Activated T-cell treated with anti-CD3 and anti-CD28 coated beads, Interleukin-2, amount 50 U/mL, for 72 hours (primary cell): ENCODE data around the gene SCAND1. TPM values are rescaled to one million over a fixed set of nuclear protein-coding genes. Genes with fewer than 3 reads are reported as not detected.
"Not testable (repeated sequence)": the region's sequence is repeated elsewhere in the genome, so short reads cannot be mapped to it uniquely, and the experiment has no call there.

Source experiments
- ATAC-seq, 2 donors: fragments of 150-1000 bp; cut with Tn5 transposase; replicated peaks in 1 of 2; 2 replicates each; pipeline ENCODE4 v1.10.0; 2021; ENCODE audit warnings: moderate library complexity in 2 of 2, mild to moderate bottlenecking in 1 of 2
- DNase-seq, 2 donors: peaks; one replicate each; pipeline ENCODE4 v3.0.0; 2021 to 2022; ENCODE audit warnings: mixed read lengths in 1 of 2
- H3K27ac Mint-ChIP-seq: one replicate; pipeline ENCODE4 v1.8.0; 2022; ENCODE audit warnings: mild to moderate bottlenecking, moderate library complexity, mixed read lengths
- H3K27me3 Mint-ChIP-seq: one replicate; pipeline ENCODE4 v1.8.0; 2022; ENCODE audit warnings: low read depth, mixed read lengths
- H3K36me3 Mint-ChIP-seq, 2 donors: one replicate each; pipeline ENCODE4 v1.8.0; 2022; ENCODE audit warnings: mixed read lengths in 2 of 2, mild to moderate bottlenecking in 1 of 2; ENCODE audit not compliant: insufficient read depth in 2 of 2
- H3K4me1 Mint-ChIP-seq: one replicate; pipeline ENCODE4 v1.8.0; 2022; ENCODE audit warnings: low read depth, mixed read lengths
- H3K4me3 Mint-ChIP-seq, 2 donors: one replicate each; pipeline ENCODE4 v1.8.0; 2022; ENCODE audit warnings: mild to moderate bottlenecking in 2 of 2, mixed read lengths in 2 of 2, moderate library complexity in 2 of 2
- H3K9me3 Mint-ChIP-seq, 2 donors: one replicate each; pipeline ENCODE4 v1.8.0; 2022; ENCODE audit warnings: mixed read lengths in 2 of 2
- total RNA-seq, 2 donors: library from RNA; stranded (reverse); gene quantifications; one replicate each; pipeline ENCODE4 v1.2.3, GENCODE V29; 2022

The SCAND1 gene
- total RNA-seq, 2 donors from 2014 or later: 31.7 to 38.2 TPM

DNA sequence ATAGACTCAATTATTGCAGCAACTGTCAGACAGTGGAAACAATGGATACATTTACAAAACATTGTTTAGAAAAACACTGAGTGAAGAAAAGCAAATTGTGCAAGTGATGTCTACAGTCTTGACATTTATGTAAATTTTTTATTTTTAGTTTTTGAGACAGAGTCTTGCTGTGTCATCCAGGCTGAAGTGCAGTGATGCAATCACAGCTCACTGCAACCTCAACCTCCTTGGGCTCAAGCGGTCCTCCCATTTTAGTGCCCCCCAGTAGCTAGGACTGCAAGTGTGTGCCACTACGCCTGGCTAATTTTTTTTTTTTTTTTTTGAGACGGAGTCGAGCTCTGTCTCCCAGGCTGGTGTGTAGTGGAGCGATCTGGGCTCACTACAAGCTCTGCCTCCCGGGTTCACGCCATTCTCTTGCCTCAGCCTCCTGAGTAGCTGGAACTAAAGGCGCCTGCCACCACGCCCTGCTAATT lies 23.8 kb upstream of the SCAND1 start:
- no peak overlapping the region for H3K27ac Mint-ChIP-seq
- DNase-seq: no peak

DNA sequence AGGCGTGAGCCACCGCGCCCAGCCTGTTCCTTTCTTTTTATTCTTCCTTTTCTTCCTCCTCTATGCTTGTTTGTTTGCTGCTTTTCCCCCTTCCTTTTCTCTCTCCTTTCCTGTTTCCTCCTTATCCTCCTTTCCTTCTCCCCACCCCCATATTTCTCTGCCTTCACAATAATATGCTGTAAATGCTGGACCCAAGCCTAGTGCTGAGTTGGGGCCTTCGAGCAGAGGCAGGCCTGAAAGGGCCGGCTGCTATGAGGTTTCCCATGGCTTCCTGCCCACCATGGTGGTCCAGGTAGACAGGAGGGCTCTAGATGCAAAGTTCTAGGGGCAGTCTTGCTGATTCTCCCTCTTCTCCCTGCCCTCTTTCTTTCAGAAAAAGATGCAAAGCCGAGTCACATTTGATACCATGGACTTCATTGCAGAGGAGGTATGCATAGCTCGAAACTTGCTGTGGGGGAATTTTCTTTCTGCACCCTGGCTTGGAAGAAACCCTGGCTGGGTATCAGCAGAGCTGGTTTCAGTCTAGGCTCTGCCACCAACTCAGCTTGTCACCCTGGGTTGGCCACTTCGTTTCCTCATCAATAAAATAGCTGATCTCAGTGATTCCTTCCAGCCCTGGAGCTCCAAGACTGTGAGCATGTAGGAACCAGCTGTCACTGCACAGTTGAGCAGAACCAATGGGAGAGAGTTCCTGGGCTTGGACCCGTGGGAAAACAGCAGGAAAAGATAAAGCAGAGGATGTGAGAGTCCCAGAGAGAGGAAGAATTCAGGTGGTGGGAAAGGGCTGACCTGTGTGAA lies 21.5 kb upstream of the SCAND1 start:
- Mint-ChIP-seq H3K9me3 (no peaks in the 10 kb centered on the region), H3K27me3 (no peaks in the 10 kb centered on the region), H3K4me3 (no peak overlapping the region), H3K27ac (no peak overlapping the region), H3K4me1 (no peaks in the 10 kb centered on the region), H3K36me3 (no peaks in the 10 kb centered on the region)
- no peak for DNase-seq
- ATAC-seq: no peak

More for the DNA sequence above, 23.8 kb upstream of the SCAND1 start:
- no peak for ATAC-seq
- no peaks in the 10 kb centered on the region for H3K4me1 Mint-ChIP-seq
- no peak overlapping the region for H3K4me3 Mint-ChIP-seq
- no peaks in the 10 kb centered on the region for H3K27me3 Mint-ChIP-seq
- H3K9me3 Mint-ChIP-seq: no peaks in the 10 kb centered on the region
- no peaks in the 10 kb centered on the region for H3K36me3 Mint-ChIP-seq

DNA sequence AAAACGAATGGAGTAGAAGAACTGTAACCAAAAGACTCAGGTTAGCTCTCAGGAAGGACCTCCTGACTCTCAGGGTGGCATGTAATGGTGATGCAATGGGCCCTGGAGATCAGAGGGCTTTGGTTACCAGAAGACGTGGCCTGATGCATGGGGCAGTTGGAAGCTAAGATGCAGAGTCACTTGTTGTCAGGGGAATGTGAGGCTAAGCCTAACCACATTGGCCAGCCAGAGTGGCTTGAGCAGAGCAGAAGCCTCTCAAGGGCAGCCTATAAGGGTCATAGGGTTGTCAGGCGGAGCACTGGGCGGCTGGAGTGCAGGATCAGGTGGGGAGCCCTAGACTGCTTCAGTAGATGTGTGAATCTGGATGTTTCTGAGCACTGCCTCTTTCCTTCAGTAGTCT lies 20.0 kb upstream of the SCAND1 start:
- Mint-ChIP-seq H3K27me3 (no peaks in the 10 kb centered on the region), H3K36me3 (no peaks in the 10 kb centered on the region), H3K4me3 (no peak overlapping the region), H3K4me1 (no peaks in the 10 kb centered on the region), H3K9me3 (no peaks in the 10 kb centered on the region), H3K27ac (no peak overlapping the region)
- DNase-seq: no peak
- no peak for ATAC-seq

DNA sequence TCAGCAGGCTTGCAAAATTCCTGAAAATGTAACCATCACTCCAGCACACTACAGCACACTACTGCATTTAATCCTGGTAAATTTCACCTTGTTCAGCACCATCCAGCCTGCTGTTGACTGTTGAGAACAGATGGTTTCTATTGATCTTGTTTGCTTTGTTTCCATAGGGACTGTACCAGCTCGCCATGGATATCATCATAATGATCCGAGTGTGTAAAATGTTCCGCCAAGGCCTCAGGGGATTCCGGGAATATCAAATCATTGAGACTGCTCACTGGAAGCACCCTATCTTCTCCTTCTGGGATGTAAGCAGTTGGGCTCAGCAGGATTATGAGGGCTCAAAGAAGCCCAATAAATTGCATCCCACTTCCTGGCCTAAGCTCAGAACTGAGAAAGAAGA lies 18.2 kb upstream of the SCAND1 start:
- Mint-ChIP-seq H3K27me3 (no peaks in the 10 kb centered on the region), H3K9me3 (no peaks in the 10 kb centered on the region), H3K4me3 (no peak overlapping the region), H3K36me3 (no peaks in the 10 kb centered on the region), H3K27ac (no peak overlapping the region), H3K4me1 (no peaks in the 10 kb centered on the region)
- ATAC-seq (no peak), DNase-seq (no peak)

DNA sequence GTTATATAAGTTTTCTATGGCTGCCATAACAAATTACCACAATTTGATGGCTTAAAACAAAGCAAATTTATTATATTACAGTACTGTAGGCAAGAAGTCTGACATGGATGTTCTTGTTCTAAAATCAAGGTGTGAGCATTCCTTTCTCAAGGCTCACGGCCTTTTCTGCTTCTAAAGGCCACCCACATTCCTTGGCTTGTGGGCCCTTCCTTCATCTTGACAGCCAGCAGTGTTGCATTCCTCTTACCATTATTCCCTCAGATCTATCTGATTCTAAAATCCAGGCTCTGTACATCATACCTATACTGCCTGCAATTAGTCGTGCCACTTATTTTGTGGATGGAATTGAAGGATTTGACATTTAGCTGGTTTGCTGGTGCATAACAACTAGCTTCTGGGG lies 17.7 kb upstream of the SCAND1 start:
- DNase-seq (no peak), ATAC-seq (no peak)
- H3K27ac Mint-ChIP-seq: no peak overlapping the region
- no peaks in the 10 kb centered on the region for H3K27me3 Mint-ChIP-seq
- no peak overlapping the region for H3K4me3 Mint-ChIP-seq
- no peaks in the 10 kb centered on the region for H3K9me3 Mint-ChIP-seq
- H3K36me3 Mint-ChIP-seq: no peaks in the 10 kb centered on the region
- H3K4me1 Mint-ChIP-seq: peaks cover under 1% of the 10 kb centered on the region

DNA sequence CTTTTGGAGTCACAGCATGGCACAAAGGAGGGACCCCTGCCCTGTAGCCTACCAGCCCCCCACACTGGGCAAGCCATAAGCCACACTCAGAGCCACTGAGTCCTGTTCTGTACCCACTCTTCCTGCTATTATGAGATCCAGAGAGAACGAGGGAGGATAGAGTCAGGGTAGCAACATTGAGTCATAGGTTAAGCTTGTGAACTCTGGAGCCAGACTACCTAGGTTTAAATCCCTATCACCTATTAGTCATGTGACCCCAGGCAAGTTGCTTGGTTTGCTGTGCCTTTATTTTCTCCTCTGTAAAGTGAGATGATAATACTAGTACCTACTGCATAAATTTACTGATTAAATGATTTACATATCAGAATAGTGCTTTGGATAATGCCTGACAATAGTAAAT lies 14.6 kb upstream of the SCAND1 start:
- peaks cover 5% of the 10 kb centered on the region for H3K4me1 Mint-ChIP-seq
- H3K36me3 Mint-ChIP-seq: no peaks in the 10 kb centered on the region
- H3K9me3 Mint-ChIP-seq: no peaks in the 10 kb centered on the region
- no peaks in the 10 kb centered on the region for H3K27me3 Mint-ChIP-seq
- DNase-seq: no peak
- H3K27ac Mint-ChIP-seq: no peak overlapping the region
- ATAC-seq: no peak
- no peak overlapping the region for H3K4me3 Mint-ChIP-seq

DNA sequence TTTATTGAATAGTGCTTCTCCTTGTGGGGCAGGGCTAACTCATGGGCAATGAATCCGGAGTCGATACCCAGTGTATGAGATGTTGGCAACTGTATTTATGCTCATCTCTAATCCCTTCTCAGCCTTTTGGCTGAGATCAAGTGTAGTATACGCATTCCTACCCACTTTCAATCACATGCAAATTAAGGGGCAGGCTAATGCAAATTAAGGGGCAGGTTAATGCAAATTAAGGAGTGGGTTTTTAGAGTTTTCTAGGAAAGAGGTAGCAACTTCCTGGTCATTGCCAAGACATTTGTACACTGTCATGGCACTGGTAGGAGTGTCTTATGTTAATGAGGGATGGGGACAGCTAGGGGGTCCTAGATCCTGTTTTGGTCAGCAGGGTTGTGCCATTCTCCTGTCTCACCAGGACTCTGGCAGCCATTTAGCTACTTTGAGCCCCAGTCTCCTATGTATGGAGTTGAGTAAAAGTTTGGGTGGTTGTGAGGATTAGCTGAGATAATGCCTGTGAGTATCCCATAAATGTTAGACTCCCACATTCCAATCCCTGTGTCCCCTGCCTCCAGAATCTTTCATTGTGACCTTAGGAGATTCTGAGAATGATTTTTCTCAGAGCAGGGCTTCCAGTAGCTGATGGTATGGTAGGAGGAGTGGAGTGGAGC lies 13.8 kb upstream of the SCAND1 start, which contains the start of gene CNBD2:
Gene CNBD2 (plus strand): TSS at position 612 of the 662 bp plus-strand sequence. CDS start 173 bp downstream, outside the sequence.
- H3K4me1 Mint-ChIP-seq: peaks cover 5% of the 10 kb centered on the region

DNA sequence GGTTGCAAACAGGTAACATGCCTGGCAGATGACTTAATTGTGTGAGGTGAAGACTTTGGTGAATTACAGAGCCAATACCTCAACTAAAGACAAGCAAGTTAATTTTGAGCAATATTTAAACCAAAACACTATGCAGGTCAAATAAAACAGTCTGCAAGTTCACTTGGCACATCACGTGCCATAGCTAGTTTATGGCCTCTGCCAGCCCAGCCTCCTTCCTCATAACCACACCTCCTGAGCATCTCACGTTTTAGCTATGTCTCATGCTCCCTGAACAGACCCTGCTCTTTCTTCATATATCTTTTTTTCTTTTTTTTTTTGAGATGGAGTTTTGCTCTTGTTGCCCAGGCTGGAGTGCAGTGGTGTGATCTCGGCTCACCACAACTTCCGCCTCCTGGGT lies 9.6 kb upstream of the SCAND1 start:
- no peak overlapping the region for H3K4me3 Mint-ChIP-seq
- peaks cover 5% of the 10 kb centered on the region for H3K4me1 Mint-ChIP-seq
- no peaks in the 10 kb centered on the region for H3K27me3 Mint-ChIP-seq
- no peak for ATAC-seq
- peaks cover 2 to 4% of the 10 kb centered on the region in 2 donors for H3K9me3 Mint-ChIP-seq
- DNase-seq: no peak
- H3K27ac Mint-ChIP-seq: no peak overlapping the region
- peaks cover 2 to 4% of the 10 kb centered on the region in 2 donors for H3K36me3 Mint-ChIP-seq

More for the DNA sequence above, 13.8 kb upstream of the SCAND1 start, which contains the start of gene CNBD2:
- H3K27ac Mint-ChIP-seq: no peak within 1 kb of the TSS
- DNase-seq: no peak
- no peak within 1 kb of the TSS for H3K4me3 Mint-ChIP-seq
- no peaks in the 10 kb centered on the region for H3K36me3 Mint-ChIP-seq
- no peaks in the 10 kb centered on the region for H3K27me3 Mint-ChIP-seq
- no peaks in the 10 kb centered on the region for H3K9me3 Mint-ChIP-seq
- no peak for ATAC-seq

DNA sequence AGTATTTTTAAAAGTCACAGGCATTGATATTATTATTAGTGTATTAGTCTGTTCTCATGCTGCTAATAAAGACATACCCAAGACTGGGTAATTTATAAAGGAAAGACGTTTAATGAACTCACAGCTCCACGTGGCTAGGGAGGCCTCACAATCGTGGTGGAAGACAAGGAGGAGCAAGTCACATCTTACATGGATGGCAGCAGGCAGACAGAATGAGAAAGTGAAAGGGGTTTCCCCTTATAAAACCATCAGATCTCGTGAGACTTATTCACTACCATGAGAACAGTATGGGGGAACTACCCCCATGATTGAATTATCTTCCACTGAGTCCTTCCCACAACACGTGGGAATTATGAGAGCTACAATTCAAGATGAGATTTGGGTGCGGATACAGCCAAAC lies 5.0 kb upstream of the SCAND1 start:
- H3K36me3 Mint-ChIP-seq, H3K27ac Mint-ChIP-seq, H3K27me3 Mint-ChIP-seq, DNase-seq, H3K9me3 Mint-ChIP-seq, ATAC-seq, H3K4me3 Mint-ChIP-seq, H3K4me1 Mint-ChIP-seq: not testable (repeated sequence)

DNA sequence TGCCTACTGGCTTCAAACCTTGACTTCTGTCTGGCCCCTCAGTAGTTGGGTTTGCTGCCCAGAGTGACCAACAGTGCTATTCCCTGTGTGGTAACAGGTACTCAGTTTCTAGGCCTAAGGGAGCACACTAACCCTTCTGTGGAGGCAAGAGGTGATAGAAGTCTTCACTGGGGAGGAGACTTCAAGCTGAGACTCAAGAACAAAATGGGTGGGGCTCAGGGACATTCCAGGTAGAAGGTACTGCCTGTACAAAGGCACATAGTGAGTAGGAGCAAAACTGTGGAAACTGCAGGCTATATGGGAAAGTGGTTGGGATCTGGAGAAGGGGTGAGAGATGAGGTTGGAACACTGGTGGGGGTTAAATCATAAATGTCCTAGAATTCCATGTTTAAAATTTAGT lies 2.3 kb upstream of the SCAND1 start:
- Mint-ChIP-seq H3K4me3 (no peak overlapping the region), H3K9me3 (peaks cover 2 to 4% of the 10 kb centered on the region in 2 donors), H3K27me3 (no peaks in the 10 kb centered on the region), H3K4me1 (peaks cover 15% of the 10 kb centered on the region), H3K27ac (no peak overlapping the region), H3K36me3 (peaks cover 6 to 11% of the 10 kb centered on the region in 2 donors)
- ATAC-seq (no peak), DNase-seq (no peak)

DNA sequence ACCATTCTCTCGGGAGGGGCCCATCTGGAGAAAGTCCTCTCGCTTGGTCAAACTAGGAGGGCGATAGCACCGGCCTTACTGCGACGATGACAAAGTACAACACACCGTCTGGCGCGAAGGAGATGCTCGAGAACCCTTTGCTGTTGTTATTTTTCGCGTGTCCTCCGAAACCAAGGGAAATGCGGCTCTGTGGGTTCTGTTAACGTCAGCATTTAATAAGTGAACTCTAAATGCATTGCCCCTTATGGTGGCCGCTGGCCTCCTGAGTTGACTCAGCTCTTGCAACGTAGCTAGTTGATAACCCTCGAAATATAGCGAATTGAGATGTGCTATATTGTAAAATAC lies 577 bp upstream of the SCAND1 start:
- Mint-ChIP-seq H3K4me3 (peak overlapping the region; percentile 100), H3K27ac (peak overlapping the region; percentile 99), H3K27me3 (no peaks in the 10 kb centered on the region), H3K36me3 (peaks cover 6 to 11% of the 10 kb centered on the region in 2 donors), H3K9me3 (peaks cover 2 to 4% of the 10 kb centered on the region in 2 donors), H3K4me1 (peaks cover 15% of the 10 kb centered on the region)
- ATAC-seq (no peak), DNase-seq (peak in 1 of 2 donors; percentile 30)

DNA sequence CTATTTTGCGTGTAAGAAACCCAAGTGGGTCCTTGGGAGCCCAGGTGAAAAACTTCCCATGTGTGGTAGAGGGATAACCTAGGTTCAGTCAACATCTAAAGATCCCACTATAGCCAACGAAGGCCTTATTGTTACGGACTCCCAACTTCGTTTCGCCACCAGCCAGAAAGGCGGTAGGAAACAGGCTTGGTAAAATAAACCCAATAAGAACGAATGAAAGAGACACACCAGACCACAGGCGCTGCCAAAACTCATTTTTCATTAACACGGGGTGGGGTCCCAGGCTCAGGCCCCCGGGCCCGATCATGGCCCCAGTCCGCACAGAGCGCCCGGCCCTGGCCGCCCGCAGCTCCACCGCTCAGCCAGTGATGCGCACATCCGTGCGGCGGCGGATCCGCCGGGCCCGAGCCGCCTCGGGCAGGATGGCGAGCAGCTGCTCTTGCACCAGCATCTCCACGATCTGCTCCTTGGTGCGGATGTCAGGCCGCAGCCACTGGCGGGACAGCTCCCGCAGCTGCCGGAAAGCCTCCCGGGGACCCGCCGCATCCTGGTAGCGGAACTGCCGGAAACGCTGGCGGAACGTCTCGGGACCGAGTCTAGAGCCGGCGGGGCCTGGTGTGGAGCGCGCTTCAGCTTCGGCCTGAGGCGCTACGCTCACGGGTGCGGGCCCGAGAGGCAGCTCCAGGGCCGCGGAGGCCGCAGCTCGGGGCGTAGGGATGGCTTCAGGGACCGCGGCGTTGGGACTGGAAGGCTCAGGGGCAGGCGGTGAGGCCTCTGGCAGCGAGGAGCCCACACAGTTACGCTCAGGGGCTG lies 709 bp downstream of the SCAND1 start:
- Mint-ChIP-seq H3K9me3 (no peaks in the 10 kb centered on the region), H3K27me3 (no peaks in the 10 kb centered on the region), H3K4me1 (peaks cover 15% of the 10 kb centered on the region), H3K27ac (peak overlapping the region; percentile 99), H3K36me3 (peaks cover 6 to 9% of the 10 kb centered on the region in 2 donors), H3K4me3 (peak overlapping the region; percentile 100)
- DNase-seq: peak; percentile 72 to 79
- peak; percentile 38 to 39 for ATAC-seq
